Measurements from ENCODE around the gene PPP6R1.

- TF ChIP-seq, protein P1, sequence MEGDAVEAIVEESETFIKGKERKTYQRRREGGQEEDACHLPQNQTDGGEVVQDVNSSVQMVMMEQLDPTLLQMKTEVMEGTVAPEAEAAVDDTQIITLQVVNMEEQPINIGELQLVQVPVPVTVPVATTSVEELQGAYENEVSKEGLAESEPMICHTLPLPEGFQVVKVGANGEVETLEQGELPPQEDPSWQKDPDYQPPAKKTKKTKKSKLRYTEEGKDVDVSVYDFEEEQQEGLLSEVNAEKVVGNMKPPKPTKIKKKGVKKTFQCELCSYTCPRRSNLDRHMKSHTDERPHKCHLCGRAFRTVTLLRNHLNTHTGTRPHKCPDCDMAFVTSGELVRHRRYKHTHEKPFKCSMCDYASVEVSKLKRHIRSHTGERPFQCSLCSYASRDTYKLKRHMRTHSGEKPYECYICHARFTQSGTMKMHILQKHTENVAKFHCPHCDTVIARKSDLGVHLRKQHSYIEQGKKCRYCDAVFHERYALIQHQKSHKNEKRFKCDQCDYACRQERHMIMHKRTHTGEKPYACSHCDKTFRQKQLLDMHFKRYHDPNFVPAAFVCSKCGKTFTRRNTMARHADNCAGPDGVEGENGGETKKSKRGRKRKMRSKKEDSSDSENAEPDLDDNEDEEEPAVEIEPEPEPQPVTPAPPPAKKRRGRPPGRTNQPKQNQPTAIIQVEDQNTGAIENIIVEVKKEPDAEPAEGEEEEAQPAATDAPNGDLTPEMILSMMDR (IDR thresholded peaks at IDR 0.05), result no peak
- TF ChIP-seq POLR2A (IDR thresholded peaks at IDR 0.05), result no peak
These were observed 49.7 kb downstream of the PPP6R1 start, which contains the start of gene PTPRH for GRCh38 chr19:55208880-55209692.

Measured in esophagus squamous epithelium (tissue), 4 donors.